CD4-positive, alpha-beta T cell (primary cell): Measurements from ENCODE around the gene GRIK1. TPM values are rescaled to one million over a fixed set of nuclear protein-coding genes. Genes with fewer than 3 reads are reported as not detected.

Source experiments
- ATAC-seq: fragments of 200-7000 bp; cut with Tn5 transposase; one replicate; pipeline ENCODE4 v1.10.0; 2022; ENCODE audit warnings: mild to moderate bottlenecking; ENCODE audit not compliant: poor library complexity
- CTCF ChIA-PET: fragments of 350-600 bp; sonication (Branson Sonifier 250); formaldehyde crosslinking; loops from one replicate; lab custom pipeline; 2021; ENCODE audit warnings: antibody characterized with exemption, inconsistent platforms; lab: Charles Lee
- POLR2A ChIA-PET: fragments of 350-600 bp; sonication (Branson Sonifier 250); formaldehyde crosslinking; loops from one replicate; lab custom pipeline; 2021; ENCODE audit warnings: antibody characterized with exemption, inconsistent platforms; lab: Charles Lee
- DNase-seq, 14 experiments: peaks; one replicate each; pipeline ENCODE4 v3.0.0-alpha.2; 2013 to 2020; ENCODE audit warnings: mixed read lengths in 2 of 14
- H3K27ac ChIP-seq, 2 donors: one replicate each; pipeline versions ENCODE4 v1.5.1 to v1.7.0; 2013; ENCODE audit warnings: low read length in 2 of 2, low read depth in 1 of 2, mild to moderate bottlenecking in 1 of 2
- H3K27me3 ChIP-seq, 2 experiments: 1 replicate in 1 of 2; 2 replicates in 1 of 2; pipeline versions ENCODE4 v1.6.1 to v1.7.0; 2013; ENCODE audit warnings: low read length in 2 of 2, control low read depth in 1 of 2, mild to moderate bottlenecking in 1 of 2, moderate library complexity in 1 of 2; ENCODE audit not compliant: insufficient read depth in 2 of 2, control insufficient read depth in 1 of 2
- H3K36me3 ChIP-seq: one replicate; pipeline ENCODE4 v1.6.1; 2013; ENCODE audit warnings: low read length, control low read depth; ENCODE audit not compliant: insufficient read depth
- H3K4me1 ChIP-seq: one replicate; pipeline ENCODE4 v1.6.1; 2013; ENCODE audit warnings: low read length, control low read depth; ENCODE audit not compliant: insufficient read depth
- H3K4me3 ChIP-seq: one replicate; pipeline ENCODE4 v1.5.1; 2013; ENCODE audit warnings: mild to moderate bottlenecking, low read length, moderate library complexity
- H3K9me3 ChIP-seq, 2 experiments: 1 replicate in 1 of 2; 2 replicates in 1 of 2; pipeline versions ENCODE4 v1.6.1 to v1.7.0; 2013; ENCODE audit warnings: low read length in 2 of 2, mild to moderate bottlenecking in 2 of 2, control low read depth in 1 of 2, moderate library complexity in 1 of 2; ENCODE audit not compliant: control insufficient read depth in 1 of 2, insufficient read depth in 1 of 2
- H3K27ac Mint-ChIP-seq: one replicate; pipeline ENCODE4 v1.8.0; 2020; ENCODE audit warnings: mixed read lengths
- H3K27me3 Mint-ChIP-seq: one replicate; pipeline ENCODE4 v1.8.0; 2021; ENCODE audit warnings: mixed read lengths
- H3K36me3 Mint-ChIP-seq: one replicate; pipeline ENCODE4 v1.8.0; 2021; ENCODE audit warnings: low read depth, mixed read lengths
- H3K4me1 Mint-ChIP-seq: one replicate; pipeline ENCODE4 v1.8.0; 2021; ENCODE audit warnings: low read depth, mixed read lengths
- H3K4me3 Mint-ChIP-seq: one replicate; pipeline ENCODE4 v1.8.0; 2020; ENCODE audit warnings: mild to moderate bottlenecking, mixed read lengths
- H3K9me3 Mint-ChIP-seq: one replicate; pipeline ENCODE4 v1.8.0; 2020; ENCODE audit warnings: mixed read lengths
- CTCF ChIP-seq: fragments of 200-600 bp; IDR thresholded peaks from one replicate; pipeline ENCODE4 v1.8.0; 2022; ENCODE audit warnings: antibody characterized with exemption, mild to moderate bottlenecking
- intact Hi-C, 2 experiments: fragments of 100-400 bp; cut with DNase I in 1 of 2; cut with micrococcal nuclease in 1 of 2; formaldehyde crosslinking; loops; one replicate each; pipeline versions ENCODE4 v1.15.1 to v1.9.0; 2023 to 2025; cut with DNase I, micrococcal nuclease
- total RNA-seq, 174 experiments: library from RNA in 2 of 174; stranded (reverse) in 2 of 174; gene quantifications; one replicate each; pipeline ENCODE4 v1.2.3 and lab custom pipeline; 2021 to 2026

Gene GRIK1
- total RNA-seq, 2 experiments from 2014 or later, result not detected

GRCh38 chr21:29582855-29583254, 356.9 kb downstream of the GRIK1 start:
- no peak overlapping the region for H3K4me3 Mint-ChIP-seq
- H3K9me3 Mint-ChIP-seq, result no peaks in the 10 kb centered on the region
- H3K4me1 Mint-ChIP-seq, result no peaks in the 10 kb centered on the region
- no peak for TF ChIP-seq CTCF
- POLR2A ChIA-PET, result interaction anchor here (1.1 kb wide), 1 partner anchor 9 kb away, joined by 3 read pairs; no protein-coding TSS in a partner anchor
- Histone ChIP-seq H3K4me3 (no peak overlapping the region), H3K27me3 (no peaks in the 10 kb centered on the region), H3K9me3 (no peaks in the 10 kb centered on the region), H3K4me1 (no peaks in the 10 kb centered on the region), H3K36me3 (no peaks in the 10 kb centered on the region), H3K27ac (no peak overlapping the region)
- intact Hi-C loops, result no loop called here
- DNase-seq (no peak), ATAC-seq (no peak)
- no peaks in the 10 kb centered on the region for H3K27me3 Mint-ChIP-seq
- H3K27ac Mint-ChIP-seq, result no peak overlapping the region
- CTCF ChIA-PET, result no interaction called here
- H3K36me3 Mint-ChIP-seq, result no peaks in the 10 kb centered on the region

GRCh38 chr21:29581393-29581792, 358.4 kb downstream of the GRIK1 start:
- intact Hi-C loops, result no loop called here
- no peak overlapping the region for H3K27ac ChIP-seq
- Mint-ChIP-seq H3K27ac (no peak overlapping the region), H3K9me3 (no peaks in the 10 kb centered on the region), H3K36me3 (no peaks in the 10 kb centered on the region), H3K27me3 (no peaks in the 10 kb centered on the region), H3K4me1 (no peaks in the 10 kb centered on the region), H3K4me3 (no peak overlapping the region)
- H3K36me3 ChIP-seq, result no peaks in the 10 kb centered on the region
- no peak for DNase-seq
- H3K27me3 ChIP-seq, result no peaks in the 10 kb centered on the region
- ATAC-seq, result no peak
- H3K9me3 ChIP-seq, result no peaks in the 10 kb centered on the region
- CTCF ChIA-PET, result no interaction called here
- TF ChIP-seq CTCF, result no peak
- no peak overlapping the region for H3K4me3 ChIP-seq
- POLR2A ChIA-PET, result no interaction called here
- no peaks in the 10 kb centered on the region for H3K4me1 ChIP-seq

- no peaks in the 10 kb centered on the region for H3K9me3 ChIP-seq
- H3K27me3 ChIP-seq, result no peaks in the 10 kb centered on the region
- H3K4me3 ChIP-seq, result no peak overlapping the region
- POLR2A ChIA-PET, result no interaction called here
- Mint-ChIP-seq H3K27me3 (no peaks in the 10 kb centered on the region), H3K36me3 (no peaks in the 10 kb centered on the region), H3K4me1 (no peaks in the 10 kb centered on the region), H3K27ac (no peak overlapping the region), H3K4me3 (no peak overlapping the region), H3K9me3 (no peaks in the 10 kb centered on the region)
- no peak for ATAC-seq
- H3K27ac ChIP-seq, result no peak overlapping the region
- H3K4me1 ChIP-seq, result no peaks in the 10 kb centered on the region
- no peaks in the 10 kb centered on the region for H3K36me3 ChIP-seq
- CTCF ChIA-PET, result no interaction called here
- TF ChIP-seq CTCF, result no peak
- no peak for DNase-seq
- intact Hi-C loops, result no loop called here
Measured at GRCh38 chr21:29580732-29581285, 359.0 kb downstream of the GRIK1 start.
